ENCODE results near the gene HSPB9. TPM values are rescaled to one million over a fixed set of nuclear protein-coding genes. Genes with fewer than 3 reads are reported as not detected.

HSPB9 gene
- total RNA-seq, 1 donor from 2014 or later: not detected

DNA sequence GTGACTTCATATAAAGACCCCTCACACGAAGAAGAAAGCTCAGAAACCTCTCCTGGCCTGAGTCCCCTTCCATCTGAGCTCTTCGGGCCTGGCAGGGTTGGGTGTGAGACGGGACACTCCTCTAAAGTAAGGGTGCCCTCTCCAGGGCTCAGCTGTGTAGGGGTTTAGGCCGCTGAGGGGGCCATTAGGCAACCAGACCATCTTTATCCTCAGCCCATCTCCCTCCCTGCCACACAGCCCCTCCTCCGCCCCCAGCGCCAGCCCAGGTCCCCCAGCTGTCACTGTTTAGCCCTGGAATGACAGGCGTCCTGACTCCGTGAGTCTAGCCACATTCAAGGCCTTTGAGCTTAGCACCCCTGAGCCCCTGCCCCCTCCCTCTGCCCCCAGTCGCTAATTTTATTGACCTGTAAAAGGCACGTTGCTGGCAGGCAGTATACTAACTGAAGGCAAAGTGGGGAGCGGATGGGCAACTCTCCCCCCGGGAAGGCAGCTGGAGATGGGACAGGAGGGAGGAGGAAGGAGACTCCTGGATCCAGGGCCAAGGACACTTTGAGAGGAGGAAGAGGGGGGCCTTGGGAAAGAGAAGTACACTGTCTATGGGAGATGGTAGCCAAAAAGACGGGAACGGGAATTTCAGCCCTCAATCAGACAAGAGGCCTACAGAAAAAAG is 23.7 kb upstream of the HSPB9 start:
- intact Hi-C loops (cut with micrococcal nuclease): loop anchor here (1.0 kb wide), 1 partner anchor 8 kb away; no protein-coding TSS in a partner anchor

DNA sequence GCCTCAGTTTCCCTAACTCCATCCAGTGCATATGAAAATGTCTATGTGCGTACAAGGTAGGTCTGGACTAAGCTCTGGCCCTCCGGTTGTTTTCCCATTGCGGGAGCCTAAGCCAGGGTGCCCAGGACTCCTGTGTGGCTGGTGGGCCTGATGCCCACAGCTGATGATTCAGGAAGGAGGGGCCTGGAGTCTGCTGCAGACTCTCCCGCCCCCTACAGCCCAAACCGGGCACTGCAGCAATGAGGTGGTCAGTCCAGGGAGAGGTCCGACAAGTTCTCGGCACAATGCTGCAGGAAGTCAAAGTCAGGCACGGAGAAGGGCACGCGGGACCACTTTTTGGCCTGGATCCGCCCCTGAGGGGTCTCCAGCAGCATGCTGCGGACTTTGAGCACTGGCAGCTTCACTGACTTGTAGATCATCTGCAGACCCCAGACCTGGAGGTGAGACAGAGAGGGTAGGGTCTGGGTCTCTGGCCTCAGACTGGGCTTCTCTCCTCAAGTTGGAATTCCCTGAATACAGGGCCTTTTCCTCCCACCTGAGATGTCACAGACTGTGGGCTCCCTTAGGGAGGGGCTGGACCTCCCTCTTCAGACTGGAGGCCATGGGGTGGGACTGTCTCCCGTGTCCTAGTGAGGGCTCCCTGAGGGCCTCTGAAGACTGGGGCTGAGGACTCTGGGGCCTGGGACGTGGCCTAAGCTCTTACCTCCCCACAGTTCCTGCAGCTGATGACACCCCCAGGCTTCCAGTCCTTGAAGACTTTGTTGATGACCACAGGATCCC is 20.9 kb upstream of the HSPB9 start:
- intact Hi-C loops (cut with micrococcal nuclease): loop anchor here (1.0 kb wide), 1 partner anchor 34 kb away; no protein-coding TSS in a partner anchor

DNA sequence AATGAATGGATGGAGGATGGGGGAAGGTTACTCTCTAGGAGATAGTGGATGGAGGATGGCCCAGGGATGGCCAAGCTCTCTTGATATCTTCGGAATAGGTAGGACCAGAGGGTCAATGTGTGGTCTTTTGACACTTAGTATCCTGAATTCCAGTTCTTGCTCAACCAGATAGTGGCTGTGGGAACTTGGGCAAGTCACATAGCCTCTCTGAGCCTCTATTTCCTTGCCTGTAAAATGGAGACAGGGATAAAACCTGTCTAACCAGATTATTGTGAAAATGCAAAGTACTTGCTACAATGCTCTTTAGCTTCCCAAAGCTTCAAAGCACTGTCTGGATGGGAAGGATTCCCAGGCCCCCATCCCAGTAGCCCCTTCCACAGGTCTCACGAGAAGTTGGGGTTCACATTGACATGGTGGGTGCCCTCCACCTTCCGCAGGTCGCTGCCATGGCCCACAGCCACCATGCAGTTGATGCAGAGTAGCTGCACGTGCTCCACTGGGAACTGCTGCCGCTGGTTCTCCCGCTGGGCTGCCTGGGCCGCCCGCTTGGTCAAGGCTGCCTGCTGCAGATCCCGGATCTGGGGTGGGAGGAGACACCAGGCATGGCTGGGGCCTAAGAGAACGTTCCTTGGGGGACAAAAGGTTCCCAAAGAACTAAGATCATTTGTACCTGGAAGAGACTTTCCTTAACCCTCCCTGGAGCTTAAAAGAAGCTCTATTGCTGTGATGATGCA is 19.2 kb upstream of the HSPB9 start:
- intact Hi-C loops (cut with micrococcal nuclease): no loop called here

DNA sequence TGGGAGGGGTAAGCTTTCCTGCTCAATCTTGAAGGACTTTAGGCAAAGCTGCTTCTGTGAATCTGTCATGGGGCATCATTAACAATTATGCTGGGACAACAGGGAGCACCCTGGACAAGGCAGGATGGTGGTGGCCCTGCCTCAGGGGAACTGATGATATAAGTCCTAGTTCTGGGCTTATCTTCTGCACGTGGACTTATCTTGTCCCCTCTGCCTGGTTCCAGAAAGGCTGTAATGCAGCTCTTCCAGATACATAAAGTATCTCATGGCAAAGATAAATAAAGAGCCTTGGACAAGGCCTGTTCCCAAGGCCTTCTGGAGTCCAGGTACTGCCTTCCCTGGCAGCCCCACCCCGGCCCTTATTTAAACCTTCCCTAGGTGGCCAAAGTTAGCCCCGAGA is 18.3 kb upstream of the HSPB9 start:
- intact Hi-C loops (cut with micrococcal nuclease): no loop called here

DNA sequence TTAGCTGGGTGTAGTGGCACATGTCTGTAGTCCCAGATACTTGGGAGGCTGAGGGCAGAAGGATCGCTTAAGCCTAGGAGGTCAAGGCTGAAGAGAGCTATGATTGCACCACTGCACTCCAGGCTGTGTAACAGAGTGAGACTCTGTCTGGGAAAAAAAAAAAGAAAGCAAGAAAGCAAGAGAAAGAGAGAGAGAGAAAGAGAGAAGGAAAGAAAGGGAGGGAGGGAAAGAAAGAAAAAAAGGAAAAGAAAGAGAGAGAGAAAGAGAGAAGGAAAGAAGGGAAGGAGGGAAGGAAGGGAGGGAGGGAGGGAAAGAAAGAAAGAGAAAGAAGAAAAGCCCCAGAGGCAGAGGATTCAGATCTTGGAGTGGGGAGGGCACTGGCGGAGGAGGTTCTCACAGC is 16.6 kb upstream of the HSPB9 start:
- intact Hi-C loops (cut with micrococcal nuclease): no loop called here

DNA sequence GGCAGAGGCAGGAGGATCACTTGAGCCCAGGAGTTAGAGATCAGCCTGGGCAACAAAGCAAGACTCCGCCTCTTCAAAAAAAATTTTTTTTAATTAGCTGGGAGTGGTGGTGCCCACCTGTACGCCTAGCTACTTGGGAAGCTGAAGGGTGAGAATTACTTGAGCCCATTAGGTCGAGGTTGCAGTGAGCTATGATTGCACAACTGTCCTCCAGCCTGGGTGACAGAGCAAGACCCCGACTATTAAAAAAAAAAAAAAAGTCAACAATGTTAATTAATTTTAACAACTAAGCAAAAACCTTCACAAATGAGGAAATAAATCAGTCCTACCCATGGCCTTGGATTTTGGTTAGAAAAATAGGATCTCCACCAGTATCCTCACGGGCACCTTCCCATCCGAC is 15.5 kb upstream of the HSPB9 start:
- intact Hi-C loops (cut with micrococcal nuclease): loop anchor here (1.0 kb wide), 4 partner anchors 9 to 351 kb away; partner anchors contain the start of genes ATP6V0A1, DNAJC7 and ZNF385C

DNA sequence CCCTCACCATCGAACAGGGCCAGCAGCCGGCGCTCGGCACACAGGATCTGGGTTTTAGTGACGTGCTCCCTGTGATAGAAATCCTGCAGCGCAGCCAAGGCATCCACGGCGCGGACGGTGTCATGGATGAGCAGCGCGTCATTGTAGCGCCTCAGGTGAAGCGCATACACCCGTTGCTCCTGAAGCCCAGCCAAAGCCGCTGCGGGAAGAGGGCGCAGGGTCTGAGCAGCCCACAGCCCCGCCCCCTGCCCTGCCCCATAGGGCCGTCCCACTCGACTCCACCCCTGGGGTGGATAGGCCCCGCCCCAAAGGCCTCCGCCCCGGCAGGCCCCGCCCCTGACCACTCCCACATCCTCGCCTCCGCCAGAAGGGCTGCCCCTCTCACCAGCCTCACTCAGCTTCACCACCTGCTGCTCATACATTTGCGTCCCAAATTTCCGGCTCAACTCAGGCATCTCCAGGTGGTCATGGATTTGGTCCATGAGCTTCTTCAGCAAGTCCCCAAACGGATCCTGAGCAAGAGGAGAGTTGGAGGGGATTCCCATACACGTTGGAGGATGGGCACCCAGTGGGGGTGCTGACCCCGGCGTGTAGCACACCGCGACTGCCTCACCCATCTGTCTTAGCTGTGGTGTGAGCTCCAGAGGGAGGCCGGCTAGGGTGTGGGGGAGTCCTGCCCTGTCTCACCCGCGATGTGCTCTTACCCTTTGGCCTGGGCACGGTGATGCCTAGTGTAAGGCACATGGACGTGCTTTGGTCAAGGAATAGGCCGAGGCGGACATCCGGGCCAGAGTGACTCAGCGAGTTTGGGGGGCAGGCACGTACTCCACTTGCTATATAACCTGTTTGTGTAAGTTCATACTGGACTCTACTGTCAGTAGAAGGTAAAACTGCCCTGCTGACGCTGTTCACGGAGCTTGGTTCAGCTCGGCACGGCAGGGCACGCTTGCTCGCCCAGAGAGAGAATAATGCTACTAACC is 14.7 kb upstream of the HSPB9 start:
- intact Hi-C loops (cut with micrococcal nuclease): loop anchor here (1.0 kb wide), 4 partner anchors 10 to 350 kb away; partner anchors contain the start of genes ATP6V0A1, DNAJC7 and ZNF385C

DNA sequence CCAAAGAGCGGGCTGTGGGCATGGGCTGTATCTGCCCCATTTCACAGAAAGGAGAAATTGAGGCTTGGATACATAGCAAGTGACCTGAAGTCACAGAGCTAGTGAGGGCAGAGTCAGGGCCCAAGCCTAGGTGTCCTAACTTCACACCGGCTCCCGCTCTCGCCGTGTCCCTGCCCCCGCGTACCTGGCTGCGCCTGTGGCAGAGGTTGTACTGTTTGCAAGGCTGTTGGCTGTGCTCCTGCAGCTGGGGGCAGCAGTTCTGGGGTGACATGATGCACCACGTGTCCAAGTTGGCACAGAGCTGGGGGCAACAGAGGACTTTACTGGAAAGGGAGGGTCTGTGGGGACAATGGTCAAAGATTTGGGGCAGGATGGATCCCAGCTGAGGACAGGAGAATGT is 13.5 kb upstream of the HSPB9 start:
- intact Hi-C loops (cut with micrococcal nuclease): no loop called here

DNA sequence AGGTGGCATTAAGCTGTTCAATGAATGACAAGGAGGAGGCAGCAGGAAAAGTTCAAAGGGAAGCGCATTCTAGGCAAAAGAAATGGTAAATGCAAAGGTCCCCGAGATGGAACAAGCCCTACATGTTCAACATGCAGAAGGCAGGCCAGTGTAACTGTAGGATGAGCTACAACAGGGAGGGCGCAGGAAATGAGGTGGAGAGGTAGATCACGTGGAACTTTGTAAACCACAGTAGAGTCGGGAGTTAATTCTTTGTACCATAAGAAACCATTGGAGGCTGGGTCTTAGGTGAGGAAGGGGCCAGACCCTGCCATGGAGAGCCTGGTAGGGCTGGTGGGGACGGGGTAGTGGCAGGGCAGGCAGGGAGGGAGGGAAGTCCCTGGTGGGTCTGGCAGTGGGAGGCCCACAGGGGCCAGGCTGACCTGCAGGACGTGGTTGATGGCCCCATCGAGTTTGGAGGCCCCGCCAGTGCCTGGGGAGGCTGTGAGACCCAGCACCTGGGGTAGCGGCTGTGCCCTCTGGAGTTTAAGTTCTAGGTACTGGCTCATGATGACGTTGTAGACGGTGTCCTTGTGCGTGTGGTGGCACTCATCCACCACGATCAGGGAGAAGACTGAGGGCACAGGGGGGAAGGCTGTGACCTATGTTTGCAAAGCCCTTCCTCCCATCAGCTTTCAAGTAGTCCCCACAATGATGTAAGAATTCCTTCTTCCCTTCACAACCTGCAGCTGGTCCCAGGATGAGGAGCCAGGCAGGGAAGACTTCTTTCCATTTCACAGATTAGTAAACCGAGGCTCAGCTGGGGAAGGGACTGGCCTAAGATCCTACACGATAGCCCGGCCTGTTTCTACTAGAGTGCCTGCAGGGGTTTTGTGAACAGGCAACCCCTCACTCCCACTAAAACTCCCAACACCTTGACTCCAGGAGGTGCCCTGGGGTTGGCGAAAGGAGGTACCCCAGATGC is 12.0 kb upstream of the HSPB9 start:
- intact Hi-C loops (cut with micrococcal nuclease): loop anchor here (5.0 kb wide), 2 partner anchors 277 to 567 kb away; partner anchors contain the start of genes PLEKHH3 and STAT3

DNA sequence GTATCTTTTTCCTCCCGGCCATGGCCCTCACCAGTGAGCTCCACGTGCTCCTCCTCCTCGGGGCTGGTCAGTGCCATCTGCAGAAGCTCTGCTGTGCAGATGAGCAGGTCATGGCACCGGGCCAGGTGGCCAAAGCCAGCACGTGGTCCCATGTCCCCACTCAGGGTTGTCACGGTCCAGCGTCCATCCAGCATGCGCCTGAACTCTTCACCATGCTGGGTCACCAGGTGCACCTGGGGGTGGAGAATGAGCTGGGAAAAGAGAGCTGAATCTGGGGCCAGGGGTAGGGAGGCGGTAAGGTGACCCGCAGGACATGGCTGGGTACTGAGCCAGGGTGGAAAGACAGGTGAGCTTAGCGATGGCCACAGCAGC is 11.4 kb upstream of the HSPB9 start:
- intact Hi-C loops (cut with micrococcal nuclease): loop anchor here (5.0 kb wide), 2 partner anchors 276 to 566 kb away; partner anchors contain the start of genes PLEKHH3 and STAT3

DNA sequence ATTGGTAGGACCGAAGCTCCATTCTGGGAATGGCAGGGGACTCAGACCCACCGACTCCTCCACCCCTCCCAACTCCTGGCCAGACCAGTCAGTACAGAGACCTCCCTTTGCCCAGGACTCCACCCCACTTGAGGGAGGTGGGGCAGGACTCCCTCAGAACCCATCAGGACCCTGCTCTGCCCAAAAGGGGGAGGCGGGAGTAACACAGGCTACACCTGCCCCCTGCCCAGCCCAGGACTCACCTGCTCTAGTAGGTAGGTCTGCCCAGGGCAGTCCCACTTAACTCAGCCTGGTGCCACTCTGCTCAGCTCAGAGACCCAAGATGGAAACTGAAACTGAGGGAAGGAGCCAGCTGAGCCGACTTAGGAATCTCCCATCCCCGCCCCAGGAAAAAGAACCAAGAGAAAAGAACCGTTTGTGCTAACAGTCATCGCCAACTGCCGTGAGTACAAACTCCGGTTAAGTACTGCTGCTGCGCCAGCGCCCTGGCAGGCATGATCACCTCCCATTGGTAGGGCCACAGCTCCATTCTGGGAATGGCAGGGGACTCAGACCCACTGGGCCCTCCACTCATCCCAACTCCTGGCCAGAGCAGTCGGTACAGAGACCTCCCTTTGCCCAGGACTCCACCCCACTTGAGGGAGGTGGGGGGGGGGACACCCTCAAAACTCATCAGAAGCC is 10.6 kb upstream of the HSPB9 start:
- intact Hi-C loops (cut with micrococcal nuclease): loop anchor here (1.0 to 5.0 kb wide), 12 partner anchors 9 to 565 kb away; partner anchors contain the start of genes KAT2A, KCNH4, KLHL11 and NKIRAS2

DNA sequence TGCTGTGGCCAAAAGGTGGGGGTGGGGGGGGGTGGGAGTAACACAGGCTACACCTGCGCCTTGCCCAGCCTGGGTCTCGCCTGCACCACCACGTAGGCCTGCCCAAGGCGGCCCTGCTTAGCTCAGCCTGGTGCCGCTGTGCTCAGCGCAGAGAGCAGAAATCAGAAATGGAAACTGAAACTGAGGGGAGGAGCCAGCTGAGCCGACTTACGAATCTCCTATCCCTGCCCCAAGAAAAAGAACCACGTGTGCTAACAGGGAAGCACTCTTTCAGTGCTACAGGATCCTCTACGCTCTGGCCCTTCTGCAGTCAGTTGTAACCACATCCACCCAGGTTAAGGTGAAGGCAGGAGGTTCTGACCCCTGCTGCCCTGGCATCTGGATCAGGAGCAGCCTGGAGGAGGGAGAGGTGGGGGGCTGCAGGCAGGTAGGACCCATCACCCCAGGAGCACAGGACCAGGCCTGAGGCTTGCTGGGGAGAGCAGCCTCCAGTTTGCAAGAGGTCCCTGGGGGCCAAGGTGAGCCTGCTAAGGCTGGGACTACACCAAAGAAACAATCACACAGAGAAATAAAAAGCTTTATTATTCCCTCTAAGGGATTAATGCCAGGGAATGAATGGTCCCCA is 9.9 kb upstream of the HSPB9 start, which contains the start of gene DHX58:
TSS of gene DHX58 (minus strand) at position 163 of the 625 bp plus-strand sequence. CDS start 822 bp downstream, outside the sequence.
- intact Hi-C loops (cut with micrococcal nuclease): loop anchor here (1.0 to 5.0 kb wide), 12 partner anchors 9 to 565 kb away; partner anchors contain the start of genes KAT2A, KCNH4, KLHL11 and NKIRAS2

DNA sequence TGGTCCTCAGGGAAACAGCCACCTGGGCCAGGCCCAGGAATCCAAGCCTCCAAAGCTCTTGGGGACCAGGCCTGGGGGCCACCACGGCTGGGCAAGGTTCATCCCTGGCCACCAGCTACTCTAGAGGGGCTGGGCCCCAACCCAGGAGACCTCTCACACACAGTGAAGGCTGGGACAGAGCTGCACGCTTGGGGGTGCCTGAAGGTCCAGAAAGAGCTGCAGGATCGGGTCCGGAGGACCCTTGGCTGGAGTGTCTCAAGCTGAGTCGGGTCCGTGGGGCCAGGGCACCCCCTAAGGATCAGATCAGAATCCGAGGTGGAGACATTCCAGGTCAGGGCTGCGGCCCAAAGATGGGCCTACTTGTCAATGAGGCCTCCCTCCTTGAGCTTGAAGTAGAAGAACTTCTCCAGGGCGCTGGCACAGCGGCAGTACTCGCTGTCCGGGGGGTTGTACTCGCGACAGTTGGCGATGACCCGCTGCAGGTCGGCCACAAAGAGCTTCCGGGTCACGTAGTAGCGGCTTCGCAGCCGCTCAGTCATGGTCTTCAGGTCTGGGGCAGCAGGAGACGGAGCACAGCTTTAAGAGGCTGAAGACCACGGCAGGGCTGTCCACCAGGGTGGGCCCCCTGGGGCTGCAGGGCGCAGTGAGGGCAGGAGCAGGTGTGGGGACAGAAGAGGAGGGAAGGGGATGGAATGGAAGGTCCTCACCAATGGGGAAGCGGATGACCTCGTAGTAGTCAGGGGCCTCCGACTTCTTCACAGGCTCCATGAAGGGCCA is 9.1 kb upstream of the HSPB9 start:
- intact Hi-C loops (cut with micrococcal nuclease): loop anchor here (2.0 to 5.0 kb wide), 4 partner anchors 67 to 564 kb away; partner anchors contain the start of genes KCNH4, PLEKHH3 and STAT3

DNA sequence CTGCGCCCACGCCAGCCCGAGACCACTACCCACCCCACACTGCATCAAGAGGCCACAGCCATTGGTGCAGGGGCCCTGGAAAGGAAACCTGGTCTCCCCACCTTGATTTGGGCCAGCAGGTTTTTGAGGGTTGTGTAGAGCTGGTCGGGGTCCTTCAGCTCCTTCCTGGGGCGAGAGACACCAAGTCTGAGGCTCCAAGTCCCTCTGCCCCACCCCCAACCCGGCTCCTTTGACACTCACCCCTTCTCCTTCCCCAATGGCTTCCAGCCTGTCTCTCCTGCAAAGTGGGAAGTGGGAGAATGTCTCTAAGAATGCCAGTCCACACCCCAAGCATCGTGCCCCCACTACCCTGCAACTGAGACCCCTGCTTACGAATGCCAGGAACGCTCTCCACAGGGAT is 8.5 kb upstream of the HSPB9 start:
- intact Hi-C loops (cut with micrococcal nuclease): loop anchor here (5.0 kb wide), 2 partner anchors 273 to 563 kb away; partner anchors contain the start of genes PLEKHH3 and STAT3

DNA sequence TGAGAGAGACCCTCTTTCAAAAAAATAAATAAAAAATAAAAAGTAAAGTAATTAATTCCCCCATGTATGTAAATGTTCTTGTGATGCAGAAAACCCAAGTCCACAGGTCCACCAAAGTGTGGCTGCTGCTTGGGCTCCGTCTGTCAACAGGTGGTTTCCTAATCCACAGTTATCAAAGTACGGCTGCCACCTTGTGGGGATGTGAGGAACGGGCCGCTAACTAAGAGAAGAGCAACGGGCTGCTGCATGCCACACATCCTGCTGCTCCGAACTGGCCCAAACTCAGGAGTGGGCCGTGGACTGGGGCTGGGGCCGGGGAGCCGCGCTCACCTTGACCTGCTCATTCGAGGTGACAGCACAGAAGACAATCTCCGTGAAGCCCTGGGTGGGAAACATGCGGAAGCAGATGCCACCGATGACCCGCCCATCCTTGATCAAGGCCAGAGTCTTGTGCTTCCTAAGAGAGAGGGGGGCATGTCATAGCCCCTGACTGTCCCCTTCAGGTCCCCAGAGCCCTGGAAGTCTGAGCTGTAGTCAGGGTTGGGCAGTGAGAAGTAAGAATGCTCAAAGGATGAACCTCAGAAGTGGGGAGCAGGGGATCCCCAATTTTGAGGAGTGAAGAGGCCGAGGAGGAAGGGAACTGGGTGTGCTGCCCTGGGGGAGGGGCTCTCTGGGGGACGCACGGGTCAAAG is 5.8 kb upstream of the HSPB9 start:
- intact Hi-C loops (cut with micrococcal nuclease): loop anchor here (1.0 kb wide), 5 partner anchors 50 to 379 kb away; partner anchors contain the start of gene NKIRAS2
